PC-9 (cell line): ENCODE measurements around the gene PHRF1. TPM values are rescaled to one million over a fixed set of nuclear protein-coding genes. Genes with fewer than 3 reads are reported as not detected.
A peak's percentile ranks its signal among the peaks of the same experiment; 100 is the strongest.

Experiments
- BruUV-seq: library from RNA; stranded (reverse); fragments of 400-500 nt; replicated peaks from 2 replicates; lab custom pipeline; 2021; lab: Mats Ljungman, UMichigan
- CTCF ChIA-PET: fragments of 300-600 bp; sonication (Branson Sonifier 250); formaldehyde crosslinking; loops from one replicate; lab custom pipeline; 2022; ENCODE audit warnings: antibody characterized with exemption; lab: Charles Lee
- POLR2A ChIA-PET: fragments of 300-600 bp; sonication (Branson Sonifier 250); formaldehyde crosslinking; loops from one replicate; lab custom pipeline; 2022; ENCODE audit warnings: antibody characterized with exemption; ENCODE audit not compliant: unreplicated experiment; lab: Charles Lee
- DNase-seq, 2 experiments: peaks; one replicate each; pipeline versions ENCODE4 v3.0.0 to v3.0.0-alpha.2; 2015 to 2022; ENCODE audit warnings: mixed read lengths in 1 of 2
- H2AFZ ChIP-seq: fragments of 200-600 bp; sonication (generic); 2 replicates; pipeline ENCODE4 v1.8.1; 2017; ENCODE audit warnings: antibody characterized with exemption
- H3F3A ChIP-seq: fragments of 200-600 bp; sonication (generic); 2 replicates; pipeline ENCODE4 v1.8.1; 2017; ENCODE audit warnings: antibody characterized with exemption, mild to moderate bottlenecking, low read depth; ENCODE audit not compliant: insufficient read depth
- H3K27ac ChIP-seq: fragments of 200-600 bp; sonication (generic); 2 replicates; pipeline ENCODE4 v1.6.1; 2016; ENCODE audit warnings: mixed run types
- H3K27me3 ChIP-seq: fragments of 200-600 bp; sonication (generic); 2 replicates; pipeline ENCODE4 v1.6.1; 2016; ENCODE audit warnings: low read depth, mixed run types; ENCODE audit not compliant: insufficient read depth
- H3K36me3 ChIP-seq: fragments of 200-600 bp; sonication (generic); 2 replicates; pipeline ENCODE4 v1.6.1; 2016; ENCODE audit warnings: low read depth, mixed run types
- H3K4me1 ChIP-seq: fragments of 200-600 bp; sonication (generic); replicated peaks from 2 replicates; pipeline ENCODE4 v1.6.1; 2016; ENCODE audit warnings: mixed run types; ENCODE audit not compliant: insufficient read depth
- H3K4me2 ChIP-seq: fragments of 200-600 bp; sonication (generic); 2 replicates; pipeline ENCODE4 v1.6.1; 2017; ENCODE audit warnings: mixed run types
- H3K4me3 ChIP-seq: fragments of 200-600 bp; sonication (generic); 2 replicates; pipeline ENCODE4 v1.6.1; 2016; ENCODE audit warnings: mixed run types
- H3K79me2 ChIP-seq: fragments of 200-600 bp; sonication (generic); 2 replicates; pipeline ENCODE4 v1.6.1; 2017; ENCODE audit warnings: low read depth, mixed run types
- H3K9me2 ChIP-seq: fragments of 200-600 bp; sonication (generic); 2 replicates; pipeline ENCODE4 v1.8.1; 2017; ENCODE audit warnings: mild to moderate bottlenecking; ENCODE audit not compliant: insufficient read depth
- H3K9me3 ChIP-seq: fragments of 200-600 bp; sonication (generic); 2 replicates; pipeline ENCODE4 v1.8.1; 2016; ENCODE audit warnings: low read depth; ENCODE audit not compliant: insufficient read depth
- H4K20me1 ChIP-seq: fragments of 200-600 bp; sonication (generic); 2 replicates; pipeline ENCODE4 v1.8.1; 2017; ENCODE audit not compliant: insufficient read depth
- EZH2 ChIP-seq: fragments of 200-600 bp; sonication (generic); IDR thresholded peaks from 2 replicates; pipeline ENCODE4 v1.8.0; 2017; ENCODE audit warnings: antibody characterized with exemption, low read depth
- intact Hi-C: fragments of 100-400 bp; cut with micrococcal nuclease; formaldehyde crosslinking; loops from one replicate; pipeline ENCODE4 v1.10.0; 2022; ENCODE audit not compliant: unreplicated experiment
- total RNA-seq: library from RNA; stranded (reverse); gene quantifications from 2 replicates; pipeline ENCODE4 v1.2.3, GENCODE V29; 2021
- TF ChIP-seq, protein P1 (sequence below): fragments of 200-600 bp; sonication (generic); conservative IDR thresholded peaks from 2 replicates; pipeline ENCODE4 v1.6.1; 2017; ENCODE audit warnings: mixed run types, antibody characterized with exemption, mild to moderate bottlenecking, moderate library complexity

PHRF1 gene
- total RNA-seq, 1 experiment from 2014 or later = 21.7 TPM

DNA sequence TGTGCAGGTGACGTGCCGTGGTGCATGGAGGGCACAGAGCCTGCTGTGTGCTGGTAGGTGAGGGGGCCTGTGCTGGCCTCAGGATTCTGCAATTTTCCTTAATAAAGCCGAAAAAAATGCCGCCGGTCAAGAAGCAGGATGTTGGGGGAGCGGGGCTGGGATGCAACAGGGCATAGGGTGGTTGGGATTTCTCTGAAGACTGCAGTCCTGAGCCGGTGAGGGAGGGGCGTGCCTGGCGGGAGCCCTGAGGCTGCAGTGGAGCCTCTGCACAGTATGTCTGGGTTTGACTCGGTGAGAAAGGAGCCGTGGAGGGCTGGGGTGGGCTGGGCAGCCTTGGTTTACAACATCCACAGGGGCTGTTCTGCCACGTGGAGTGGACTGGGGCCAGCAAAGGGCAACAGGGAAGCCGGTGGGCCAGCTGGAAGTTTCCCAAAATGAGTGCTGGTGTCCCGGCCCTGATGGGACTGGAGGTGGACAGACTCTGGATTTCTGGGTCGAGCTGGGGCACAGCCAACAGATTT is 47.1 kb downstream of the PHRF1 start:
- no peak overlapping the region for H3K4me3 ChIP-seq
- H2AFZ ChIP-seq = no peak overlapping the region
- H3K36me3 ChIP-seq = no peaks in the 10 kb centered on the region
- POLR2A ChIA-PET = no interaction called here
- H3K27ac ChIP-seq = no peak overlapping the region
- intact Hi-C loops = no loop called here
- no peak for TF ChIP-seq EZH2
- TF ChIP-seq, protein P1, sequence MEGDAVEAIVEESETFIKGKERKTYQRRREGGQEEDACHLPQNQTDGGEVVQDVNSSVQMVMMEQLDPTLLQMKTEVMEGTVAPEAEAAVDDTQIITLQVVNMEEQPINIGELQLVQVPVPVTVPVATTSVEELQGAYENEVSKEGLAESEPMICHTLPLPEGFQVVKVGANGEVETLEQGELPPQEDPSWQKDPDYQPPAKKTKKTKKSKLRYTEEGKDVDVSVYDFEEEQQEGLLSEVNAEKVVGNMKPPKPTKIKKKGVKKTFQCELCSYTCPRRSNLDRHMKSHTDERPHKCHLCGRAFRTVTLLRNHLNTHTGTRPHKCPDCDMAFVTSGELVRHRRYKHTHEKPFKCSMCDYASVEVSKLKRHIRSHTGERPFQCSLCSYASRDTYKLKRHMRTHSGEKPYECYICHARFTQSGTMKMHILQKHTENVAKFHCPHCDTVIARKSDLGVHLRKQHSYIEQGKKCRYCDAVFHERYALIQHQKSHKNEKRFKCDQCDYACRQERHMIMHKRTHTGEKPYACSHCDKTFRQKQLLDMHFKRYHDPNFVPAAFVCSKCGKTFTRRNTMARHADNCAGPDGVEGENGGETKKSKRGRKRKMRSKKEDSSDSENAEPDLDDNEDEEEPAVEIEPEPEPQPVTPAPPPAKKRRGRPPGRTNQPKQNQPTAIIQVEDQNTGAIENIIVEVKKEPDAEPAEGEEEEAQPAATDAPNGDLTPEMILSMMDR = no peak
- H3F3A ChIP-seq = peaks cover 3% of the 10 kb centered on the region; the same call in 1 of the 2 replicates
- H3K27me3 ChIP-seq = no peaks in the 10 kb centered on the region
- no peaks in the 10 kb centered on the region for H3K79me2 ChIP-seq
- no peaks in the 10 kb centered on the region for H3K9me3 ChIP-seq
- CTCF ChIA-PET = no interaction called here
- no peak overlapping the region for H3K4me2 ChIP-seq
- no peaks in the 10 kb centered on the region for H3K9me2 ChIP-seq
- H3K4me1 ChIP-seq = no peaks in the 10 kb centered on the region
- no peak for DNase-seq
- H4K20me1 ChIP-seq = no peaks in the 10 kb centered on the region
- BruUV-seq = no TSS peak

DNA sequence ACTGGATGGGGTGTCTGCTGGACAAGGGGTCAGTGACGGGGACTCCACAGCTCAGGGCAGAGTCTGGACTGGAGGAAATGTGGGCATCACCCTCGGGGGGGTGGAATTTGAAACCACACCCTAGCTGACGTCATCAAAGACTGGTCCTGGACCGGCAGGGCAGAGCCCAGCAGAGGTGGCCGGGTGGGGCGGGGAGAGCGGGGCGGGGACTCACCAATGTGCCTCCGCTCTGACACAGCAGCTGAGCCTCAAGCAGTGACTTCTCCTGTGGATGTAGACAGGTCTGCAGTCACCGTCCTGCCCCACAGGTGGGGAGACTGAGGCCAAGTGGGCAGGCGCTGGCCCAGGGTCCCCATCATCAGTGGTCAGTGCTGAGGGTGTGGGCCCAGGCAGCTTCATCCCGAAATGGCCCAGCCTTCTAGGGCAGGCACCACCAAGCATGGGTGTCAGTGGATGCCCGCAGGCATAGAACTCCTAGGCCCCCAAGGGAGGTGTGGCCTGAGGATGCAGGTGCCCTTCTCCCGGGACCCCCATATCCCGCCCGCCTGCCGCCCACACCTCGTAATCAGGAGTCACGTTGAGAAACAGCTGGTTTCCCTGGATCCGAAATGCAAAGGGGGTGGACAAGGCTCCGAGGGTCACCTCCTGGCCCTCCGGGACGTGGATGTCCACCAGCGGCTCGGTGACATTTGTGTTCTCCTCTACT is 47.9 kb downstream of the PHRF1 start:
- intact Hi-C loops = no loop called here
- BruUV-seq = no TSS peak
- Histone ChIP-seq H3K9me2 (no peaks in the 10 kb centered on the region), H3F3A (peaks cover 3% of the 10 kb centered on the region; the same call in 1 of the 2 replicates), H3K4me1 (no peaks in the 10 kb centered on the region), H3K4me2 (no peak overlapping the region), H3K27me3 (no peaks in the 10 kb centered on the region), H3K27ac (no peak overlapping the region), H3K36me3 (no peaks in the 10 kb centered on the region), H3K79me2 (no peaks in the 10 kb centered on the region), H3K4me3 (no peak overlapping the region), H3K9me3 (no peaks in the 10 kb centered on the region), H2AFZ (no peak overlapping the region), H4K20me1 (no peaks in the 10 kb centered on the region)
- CTCF ChIA-PET = no interaction called here
- POLR2A ChIA-PET = no interaction called here
- DNase-seq = peak in 1 of 2 experiments; percentile 49
- TF ChIP-seq EZH2 = no peak
- TF ChIP-seq, protein P1 = no peak

DNA sequence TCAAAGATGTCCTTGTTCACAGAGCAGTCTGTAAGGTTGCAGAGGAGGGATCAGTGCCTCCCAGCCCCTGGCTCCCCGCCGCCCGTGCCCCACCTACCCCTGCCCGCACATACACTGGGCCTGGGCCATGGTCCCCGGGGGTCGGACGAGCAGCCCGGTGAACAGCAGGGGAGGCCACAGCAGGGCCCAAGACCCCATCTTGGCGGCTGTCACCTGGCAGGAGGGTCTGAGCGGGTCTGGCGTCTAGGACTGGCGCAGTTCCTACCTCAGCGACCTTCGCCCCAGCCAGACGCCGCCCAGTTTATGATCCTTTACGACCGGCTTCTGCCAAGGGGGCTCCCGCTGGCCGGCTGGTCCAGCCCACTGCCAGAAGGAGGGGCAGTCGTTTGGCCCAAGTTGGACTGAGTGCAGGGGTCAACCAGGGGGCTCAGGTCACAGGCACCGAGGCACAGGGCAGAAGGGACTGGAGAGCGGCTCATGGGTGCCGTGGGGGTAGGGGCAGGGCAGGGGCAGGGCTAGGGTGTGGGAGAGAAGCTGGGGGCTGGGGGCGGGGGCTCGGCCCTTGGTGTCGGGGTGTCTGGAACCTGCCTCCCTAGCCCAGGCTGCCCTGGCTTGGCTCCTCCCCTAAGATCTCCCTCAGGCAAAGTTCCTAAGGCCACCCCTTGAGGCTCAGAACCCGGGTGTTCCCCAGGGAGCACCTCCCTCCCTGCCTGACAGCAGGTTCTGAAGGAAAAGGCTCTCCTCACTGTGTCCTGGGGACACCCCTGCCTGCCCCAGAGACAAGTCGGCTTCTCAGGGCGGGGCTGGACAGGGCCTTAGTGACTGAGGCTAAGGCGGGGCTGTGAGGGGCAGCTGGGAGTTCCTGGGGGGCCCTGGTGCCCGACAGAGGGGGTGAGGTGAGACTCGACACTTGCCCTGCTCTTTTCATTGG is 48.7 kb downstream of the PHRF1 start, which contains the start of gene CDHR5:
CDHR5 (minus strand) TSS at position 251 of the 931 bp plus-strand sequence; CDS start at position 198, 53 bp downstream.
- Histone ChIP-seq H3K9me2 (no peaks in the 10 kb centered on the region), H3K27me3 (no peaks in the 10 kb centered on the region), H3K4me3 (no peak within 1 kb of the TSS), H3K4me1 (no peaks in the 10 kb centered on the region), H3K36me3 (no peaks in the 10 kb centered on the region), H4K20me1 (no peaks in the 10 kb centered on the region), H3K4me2 (no peak within 1 kb of the TSS), H2AFZ (no peak within 1 kb of the TSS), H3K79me2 (no peaks in the 10 kb centered on the region), H3K27ac (no peak within 1 kb of the TSS), H3F3A (peaks cover 3% of the 10 kb centered on the region; the same call in 1 of the 2 replicates), H3K9me3 (no peaks in the 10 kb centered on the region)
- ChIA-PET POLR2A (no interaction called here), CTCF (no interaction called here)
- intact Hi-C loops = no loop called here
- DNase-seq = no peak
- TF ChIP-seq, protein P1 = no peak
- no peak for TF ChIP-seq EZH2
- no TSS peak for BruUV-seq
